HepG2 (cell line): ENCODE measurements around the gene CDC37.
"Not testable (repeated sequence)": the region's sequence is repeated elsewhere in the genome, so short reads cannot be mapped to it uniquely, and the experiment has no call there.

Experiments used
- HOXA5 ChIP-seq: sonication (generic); formaldehyde crosslinking; IDR thresholded peaks from 2 replicates; pipeline ENCODE4 v1.4.0; 2020; ENCODE audit warnings: missing genetic modification reagents
- ZNF510 ChIP-seq: sonication (generic); formaldehyde crosslinking; IDR thresholded peaks from 2 replicates; pipeline ENCODE4 v1.4.0; 2020; ENCODE audit warnings: low read depth, mild to moderate bottlenecking, missing genetic modification reagents

DNA sequence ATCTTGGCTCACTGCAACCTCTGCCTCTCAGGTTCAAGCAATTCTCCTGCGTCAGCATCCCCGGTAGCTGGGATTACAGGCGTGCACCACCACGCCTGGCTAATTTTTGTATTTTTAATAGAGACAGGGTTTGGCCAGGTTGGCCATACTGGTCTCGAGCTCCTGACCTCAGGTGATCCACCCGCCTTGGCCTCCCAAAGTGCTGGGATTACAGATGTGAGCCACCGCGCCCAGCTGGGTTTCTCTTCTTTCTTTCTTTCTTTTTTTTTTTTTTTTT is 20.2 kb downstream of the CDC37 start:
- not testable (repeated sequence) for TF ChIP-seq HOXA5, ZNF510 (CRISPR knock-in tag)
